T-cell (primary cell): ENCODE data around the gene PSMG2. TPM values are rescaled to one million over a fixed set of nuclear protein-coding genes. Genes with fewer than 3 reads are reported as not detected.

Source experiments
- ATAC-seq, 4 experiments: fragments of 200-7000 bp in 3 of 4; fragments of 150-1000 bp in 1 of 4; cut with Tn5 transposase; replicated peaks in 1 of 4; 1 replicate in 3 of 4; 2 replicates in 1 of 4; pipeline ENCODE4 v1.10.0; 2021; ENCODE audit warnings: moderate library complexity in 3 of 4, mild to moderate bottlenecking in 2 of 4, moderate number of reproducible peaks in 1 of 4
- CTCF ChIA-PET, 2 donors: fragments of 300-600 bp; sonication (Branson Sonifier 250); formaldehyde crosslinking; loops; one replicate each; lab custom pipeline; 2022; ENCODE audit warnings: antibody characterized with exemption in 2 of 2; lab: Charles Lee
- POLR2A ChIA-PET, 2 donors: fragments of 300-600 bp; sonication (Branson Sonifier 250); formaldehyde crosslinking; loops; one replicate each; lab custom pipeline; 2022; ENCODE audit warnings: antibody characterized with exemption in 2 of 2; lab: Charles Lee
- DNase-seq, 35 experiments: peaks; one replicate each; pipeline versions ENCODE4 v3.0.0 to v3.0.0-alpha.2; 2013 to 2023
- H3K27ac ChIP-seq: one replicate; pipeline ENCODE4 v1.5.1; 2013; ENCODE audit warnings: low read length
- H3K27me3 ChIP-seq, 2 experiments: replicated peaks in 1 of 2; 1 replicate in 1 of 2; 2 replicates in 1 of 2; pipeline versions ENCODE4 v1.6.1 to v1.7.0; 2013; ENCODE audit warnings: low read length in 1 of 2, mixed read lengths in 1 of 2; ENCODE audit not compliant: control insufficient read depth in 2 of 2, insufficient read depth in 2 of 2; ENCODE audit errors: extremely low read depth in 1 of 2
- H3K36me3 ChIP-seq, 2 donors: 1 replicate in 1 of 2; 2 replicates in 1 of 2; pipeline versions ENCODE4 v1.6.1 to v1.7.0; 2013; ENCODE audit warnings: low read length in 1 of 2; ENCODE audit not compliant: control insufficient read depth in 2 of 2, insufficient read depth in 1 of 2; ENCODE audit errors: extremely low read depth in 1 of 2
- H3K4me1 ChIP-seq, 2 experiments: 1 replicate in 1 of 2; 2 replicates in 1 of 2; pipeline versions ENCODE4 v1.6.1 to v1.7.0; 2013; ENCODE audit warnings: low read length in 2 of 2, mixed read lengths in 1 of 2; ENCODE audit not compliant: insufficient read depth in 2 of 2, control insufficient read depth in 1 of 2; ENCODE audit errors: extremely low read depth in 1 of 2
- H3K4me3 ChIP-seq, 2 donors: 1 replicate in 1 of 2; 2 replicates in 1 of 2; pipeline versions ENCODE4 v1.5.1 to v1.7.0; 2013; ENCODE audit warnings: mild to moderate bottlenecking in 2 of 2, low read length in 1 of 2, moderate library complexity in 1 of 2; ENCODE audit not compliant: control insufficient read depth in 1 of 2; ENCODE audit errors: extremely low read depth in 1 of 2
- H3K9me3 ChIP-seq: 2 replicates; pipeline ENCODE4 v1.7.0; 2013
- H3K27ac Mint-ChIP-seq, 2 donors: one replicate each; pipeline ENCODE4 v1.8.0; 2020 to 2021; ENCODE audit warnings: mild to moderate bottlenecking in 2 of 2, mixed read lengths in 2 of 2
- H3K27me3 Mint-ChIP-seq, 2 donors: one replicate each; pipeline ENCODE4 v1.8.0; 2021 to 2022; ENCODE audit warnings: mixed read lengths in 2 of 2
- H3K36me3 Mint-ChIP-seq: one replicate; pipeline ENCODE4 v1.8.0; 2021; ENCODE audit warnings: mixed read lengths
- H3K4me1 Mint-ChIP-seq, 3 donors: one replicate each; pipeline ENCODE4 v1.8.0; 2020 to 2022; ENCODE audit warnings: mixed read lengths in 3 of 3, mild to moderate bottlenecking in 1 of 3
- H3K4me3 Mint-ChIP-seq, 3 donors: one replicate each; pipeline ENCODE4 v1.8.0; 2020 to 2022; ENCODE audit warnings: mild to moderate bottlenecking in 3 of 3, mixed read lengths in 3 of 3, moderate library complexity in 3 of 3
- H3K9me3 Mint-ChIP-seq, 3 donors: one replicate each; pipeline ENCODE4 v1.8.0; 2020 to 2022; ENCODE audit warnings: mixed read lengths in 3 of 3
- WGBS: methylation state at CpG from one replicate; pipeline ENCODE4 v1.1.5; 2013; ENCODE audit warnings: missing lambda C conversion rate; ENCODE audit not compliant: insufficient coverage; 5-methylcytosine and 5-hydroxymethylcytosine counted together
- total RNA-seq, 35 experiments: library from RNA in 6 of 35; stranded (reverse) in 6 of 35; fragments of 120-200 nt in 1 of 35; gene quantifications; one replicate each; pipeline versions ENCODE4 v1.2.1 to v1.2.4 and lab custom pipeline; 2013 to 2026

Gene PSMG2
- total RNA-seq, 5 donors from 2014 or later (not counting 1 experiment from before 2014, with no cell fraction given), result 50.3 to 59.9 (median 56.1) TPM

- CTCF ChIA-PET, result interaction anchor here (0.6 to 1.4 kb wide), 4 partner anchors 180 to 313 kb away, joined by 3 to 4 read pairs (median 4); partner anchors contain the start of gene PTPN2 (in 1 of the 2)
- Histone ChIP-seq H3K9me3 (no peaks in the 10 kb centered on the region), H3K4me3 (peak overlapping the region; percentile 69 to 96), H3K36me3 (peaks cover 0 to 40% of the 10 kb centered on the region in 2 donors), H3K27ac (peak overlapping the region; percentile 94), H3K4me1 (peaks cover 22 to 24% of the 10 kb centered on the region in 2 experiments), H3K27me3 (peaks cover 0 to 3% of the 10 kb centered on the region in 2 experiments)
- DNase-seq (peak in 4 of 35 experiments; percentile 5 to 25 (median 8)), ATAC-seq (no peak)
- 0% methylated on average over 2 of the region's 2 CpGs for WGBS
- Mint-ChIP-seq H3K27me3 (no peaks in the 10 kb centered on the region), H3K9me3 (no peaks in the 10 kb centered on the region), H3K27ac (peak overlapping the region; percentile 96 to 100), H3K36me3 (peaks cover 15% of the 10 kb centered on the region), H3K4me1 (peaks cover 51 to 54% (median 52%) of the 10 kb centered on the region in 3 donors), H3K4me3 (peak overlapping the region; percentile 85 to 97 (median 93))
- POLR2A ChIA-PET, result no interaction called here
These were observed 822 bp downstream of the PSMG2 start for GRCh38 chr18:12703664-12704063.

GRCh38 chr18:12711446-12711845, 8.6 kb downstream of the PSMG2 start:
- peaks cover 38% of the 10 kb centered on the region for H3K36me3 Mint-ChIP-seq
- POLR2A ChIA-PET, result no interaction called here

GRCh38 chr18:12721495-12722275, 18.8 kb downstream of the PSMG2 start:
- Histone ChIP-seq H3K4me1 (no peaks in the 10 kb centered on the region), H3K36me3 (peaks cover 0 to 75% of the 10 kb centered on the region in 2 donors), H3K4me3 (no peak overlapping the region), H3K27me3 (no peaks in the 10 kb centered on the region), H3K9me3 (no peaks in the 10 kb centered on the region), H3K27ac (no peak overlapping the region)
- Mint-ChIP-seq H3K4me1 (peaks cover 0 to 8% (median 0%) of the 10 kb centered on the region in 3 donors), H3K36me3 (peaks cover 35% of the 10 kb centered on the region), H3K27me3 (no peaks in the 10 kb centered on the region), H3K9me3 (no peaks in the 10 kb centered on the region), H3K4me3 (no peak overlapping the region), H3K27ac (peak overlapping the region in 1 of 2 donors; percentile 33)
- ChIA-PET POLR2A (no interaction called here), CTCF (interaction anchor here (0.9 to 2.7 kb wide), 2 partner anchors 212 to 213 kb away, joined by 3 to 10 read pairs; no protein-coding TSS in a partner anchor)
- DNase-seq (no peak), ATAC-seq (no peak)
- 53% methylated on average over 3 of the region's 5 CpGs for WGBS

More at GRCh38 chr18:12711446-12711845, 8.6 kb downstream of the PSMG2 start:
- WGBS, result 100% methylated on average over 3 of the region's 5 CpGs
- CTCF ChIA-PET, result interaction anchor here (0.6 to 1.5 kb wide), 3 partner anchors 13 to 320 kb away, joined by 3 read pairs; no protein-coding TSS in a partner anchor
- Mint-ChIP-seq H3K27ac (no peak overlapping the region), H3K4me1 (peaks cover 0 to 19% (median 15%) of the 10 kb centered on the region in 3 donors), H3K27me3 (no peaks in the 10 kb centered on the region), H3K4me3 (no peak overlapping the region), H3K9me3 (no peaks in the 10 kb centered on the region)
- ATAC-seq, result no peak
- no peaks in the 10 kb centered on the region for H3K9me3 ChIP-seq
- no peak overlapping the region for H3K4me3 ChIP-seq
- H3K27me3 ChIP-seq, result peaks cover 0 to 3% of the 10 kb centered on the region in 2 experiments
- no peak overlapping the region for H3K27ac ChIP-seq
- no peak for DNase-seq
- peaks cover 0 to 71% of the 10 kb centered on the region in 2 donors for H3K36me3 ChIP-seq
- H3K4me1 ChIP-seq, result no peaks in the 10 kb centered on the region

- DNase-seq, result no peak
- H3K4me1 Mint-ChIP-seq, result peaks cover 0 to 6% (median 0%) of the 10 kb centered on the region in 3 donors
- H3K36me3 ChIP-seq, result peaks cover 0 to 68% of the 10 kb centered on the region in 2 donors
- CTCF ChIA-PET, result interaction anchor here (0.6 to 3.6 kb wide), 4 partner anchors 211 to 376 kb away, joined by 3 to 22 read pairs (median 8); no protein-coding TSS in a partner anchor
- no peaks in the 10 kb centered on the region for H3K27me3 ChIP-seq
- no peaks in the 10 kb centered on the region for H3K9me3 Mint-ChIP-seq
- no peak overlapping the region for H3K4me3 Mint-ChIP-seq
- POLR2A ChIA-PET, result no interaction called here
- peaks cover 34% of the 10 kb centered on the region for H3K36me3 Mint-ChIP-seq
- ATAC-seq, result no peak
- H3K27ac ChIP-seq, result no peak overlapping the region
- no peaks in the 10 kb centered on the region for H3K27me3 Mint-ChIP-seq
- no peak overlapping the region for H3K4me3 ChIP-seq
- H3K4me1 ChIP-seq, result no peaks in the 10 kb centered on the region
- WGBS, result 100% methylated on average over 4 of the region's 7 CpGs
- H3K27ac Mint-ChIP-seq, result no peak overlapping the region
- H3K9me3 ChIP-seq, result no peaks in the 10 kb centered on the region
These were observed 19.9 kb downstream of the PSMG2 start for GRCh38 chr18:12722731-12723130.

GRCh38 chr18:12726331-12726730, 23.5 kb downstream of the PSMG2 start:
- Mint-ChIP-seq H3K9me3 (no peaks in the 10 kb centered on the region), H3K4me1 (peaks cover 0 to 4% (median 0%) of the 10 kb centered on the region in 3 donors), H3K36me3 (peaks cover 23% of the 10 kb centered on the region), H3K27me3 (no peaks in the 10 kb centered on the region), H3K27ac (no peak overlapping the region), H3K4me3 (no peak overlapping the region)
- Histone ChIP-seq H3K4me3 (no peak overlapping the region), H3K27ac (no peak overlapping the region), H3K27me3 (no peaks in the 10 kb centered on the region), H3K36me3 (peaks cover 0 to 39% of the 10 kb centered on the region in 2 donors), H3K4me1 (no peaks in the 10 kb centered on the region), H3K9me3 (no peaks in the 10 kb centered on the region)
- ChIA-PET CTCF (interaction anchor here (0.6 to 7.1 kb wide), 11 partner anchors 17 to 863 kb away, joined by 3 to 48 read pairs (median 4); partner anchors contain the start of gene CEP76 (in 1 of the 2)), POLR2A (no interaction called here)
- DNase-seq, result no peak
- no peak for ATAC-seq
- no CpG with 5 or more reads among the region's 4 CpGs for WGBS

- H3K9me3 ChIP-seq, result no peaks in the 10 kb centered on the region
- H3K4me1 Mint-ChIP-seq, result peaks cover 0 to 1% (median 0%) of the 10 kb centered on the region in 3 donors
- no peaks in the 10 kb centered on the region for H3K9me3 Mint-ChIP-seq
- no peak overlapping the region for H3K27ac Mint-ChIP-seq
- H3K27me3 Mint-ChIP-seq, result no peaks in the 10 kb centered on the region
- ATAC-seq (peak; percentile 53 to 67 (median 64)), DNase-seq (peak in 33 of 35 experiments; percentile 9 to 82 (median 37))
- CTCF ChIA-PET, result interaction anchor here (0.6 to 7.1 kb wide), 12 partner anchors 17 to 862 kb away, joined by 3 to 48 read pairs (median 4); partner anchors contain the start of gene CEP76 (in 1 of the 2)
- H3K27me3 ChIP-seq, result no peaks in the 10 kb centered on the region
- no peak overlapping the region for H3K27ac ChIP-seq
- peaks cover 0 to 36% of the 10 kb centered on the region in 2 donors for H3K36me3 ChIP-seq
- no peaks in the 10 kb centered on the region for H3K4me1 ChIP-seq
- WGBS, result 72% methylated on average over 9 of the region's 14 CpGs
- no peak overlapping the region for H3K4me3 Mint-ChIP-seq
- H3K36me3 Mint-ChIP-seq, result peaks cover 20% of the 10 kb centered on the region
- H3K4me3 ChIP-seq, result no peak overlapping the region
- POLR2A ChIA-PET, result no interaction called here
These were observed 24.1 kb downstream of the PSMG2 start for GRCh38 chr18:12726774-12727550.
